ENCODE data around the gene CD1E. TPM values are rescaled to one million over a fixed set of nuclear protein-coding genes. Genes with fewer than 3 reads are reported as not detected.

Gene CD1E
- total and polyA plus RNA-seq, 2 of the 8 experiments (the other 6 are each of a cell fraction or from before 2014, with no cell fraction given), result not detected

GRCh38 chr1:158366783-158367182, 13.1 kb downstream of the CD1E start (continued):
- TF ChIP-seq CHD1 (IDR thresholded peaks at IDR 0.05; ENCODE audit: low read depth, low read length) (no peak), GTF2F1 (IDR thresholded peaks at IDR 0.05; ENCODE audit: borderline replicate concordance, low read depth, low read length) (no peak), NRF1 (IDR thresholded peaks at IDR 0.05; ENCODE audit: low read depth, low read length) (no peak)

Data from H1 (cell line).